D721Med (cell line): ENCODE data around the gene TTC24.

Experiments used
- DNase-seq: peaks from one replicate; pipeline ENCODE4 v3.0.0; 2011; ENCODE audit warnings: low spot score; ENCODE audit not compliant: insufficient read length
- FAIRE-seq: peaks from 2 replicates; lab custom pipeline; 2011; peaks lifted over from hg19 to GRCh38; lab: Jason Lieb, UNC
- CTCF ChIP-seq: IDR thresholded peaks from 2 replicates; pipeline ENCODE4 v1.5.1; 2012; ENCODE audit warnings: mild to moderate bottlenecking, control low read depth; ENCODE audit not compliant: insufficient read depth; ENCODE audit errors: missing control alignments

The TTC24 gene

DNA sequence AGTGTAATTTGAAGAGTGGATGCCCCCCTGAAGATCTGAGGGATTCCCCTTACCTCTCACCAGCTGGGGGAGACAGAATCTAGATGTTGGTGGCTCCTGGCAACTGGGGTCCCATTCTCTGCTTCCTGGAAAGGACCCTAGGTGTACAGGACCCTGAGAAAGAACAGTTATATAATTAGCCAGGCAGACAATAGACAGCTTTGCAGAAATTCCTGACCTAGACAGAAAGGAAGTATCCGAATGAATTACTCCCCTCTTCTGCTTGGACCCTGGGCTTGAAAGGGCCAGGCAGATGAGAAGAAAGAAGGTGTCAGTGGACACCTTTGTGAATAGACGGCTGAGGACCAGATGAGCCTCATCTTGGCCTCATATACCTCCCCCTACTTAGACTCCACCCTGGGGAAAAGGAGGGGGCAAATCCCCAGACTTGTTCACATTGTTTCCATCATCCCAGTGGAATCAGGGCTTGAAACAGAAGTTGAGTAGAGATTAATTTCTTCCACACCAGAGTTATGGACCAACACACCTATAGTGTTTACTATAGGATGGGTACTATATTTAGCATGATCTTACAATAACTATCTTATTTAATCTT lies 5.4 kb upstream of the TTC24 start:
- no peak for TF ChIP-seq CTCF
- FAIRE-seq (no peak), DNase-seq (no peak)

DNA sequence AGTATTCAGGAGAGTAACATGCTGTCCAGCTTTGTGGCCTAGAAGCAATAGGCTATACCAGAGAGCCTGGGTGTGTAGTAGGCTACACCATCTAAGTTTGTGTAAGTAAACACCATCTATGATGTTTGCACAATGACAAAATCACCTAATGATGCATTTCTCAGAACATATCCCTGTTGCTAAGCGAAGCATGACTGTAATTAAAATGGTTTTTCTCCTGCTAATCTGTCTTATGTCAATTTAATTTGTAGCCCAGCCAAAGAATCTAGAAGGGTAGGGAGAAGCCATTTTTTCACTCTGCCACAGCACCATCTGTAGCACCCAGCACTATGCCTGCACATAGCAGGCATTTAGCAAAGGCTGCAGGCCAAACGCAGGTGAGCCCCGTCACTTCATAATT lies 2.0 kb upstream of the TTC24 start:
- DNase-seq (no peak), FAIRE-seq (no peak)
- no peak for TF ChIP-seq CTCF

GRCh38 chr1:156578055-156578454 lies 1.5 kb upstream of the TTC24 start:
- FAIRE-seq, result no peak
- DNase-seq, result no peak
- no peak for TF ChIP-seq CTCF

GRCh38 chr1:156581661-156582387 lies 2.3 kb downstream of the TTC24 start:
- DNase-seq (no peak), FAIRE-seq (no peak)
- no peak for TF ChIP-seq CTCF

GRCh38 chr1:156582388-156583017 lies 3.0 kb downstream of the TTC24 start:
- TF ChIP-seq CTCF, result no peak
- DNase-seq (no peak), FAIRE-seq (no peak)

DNA sequence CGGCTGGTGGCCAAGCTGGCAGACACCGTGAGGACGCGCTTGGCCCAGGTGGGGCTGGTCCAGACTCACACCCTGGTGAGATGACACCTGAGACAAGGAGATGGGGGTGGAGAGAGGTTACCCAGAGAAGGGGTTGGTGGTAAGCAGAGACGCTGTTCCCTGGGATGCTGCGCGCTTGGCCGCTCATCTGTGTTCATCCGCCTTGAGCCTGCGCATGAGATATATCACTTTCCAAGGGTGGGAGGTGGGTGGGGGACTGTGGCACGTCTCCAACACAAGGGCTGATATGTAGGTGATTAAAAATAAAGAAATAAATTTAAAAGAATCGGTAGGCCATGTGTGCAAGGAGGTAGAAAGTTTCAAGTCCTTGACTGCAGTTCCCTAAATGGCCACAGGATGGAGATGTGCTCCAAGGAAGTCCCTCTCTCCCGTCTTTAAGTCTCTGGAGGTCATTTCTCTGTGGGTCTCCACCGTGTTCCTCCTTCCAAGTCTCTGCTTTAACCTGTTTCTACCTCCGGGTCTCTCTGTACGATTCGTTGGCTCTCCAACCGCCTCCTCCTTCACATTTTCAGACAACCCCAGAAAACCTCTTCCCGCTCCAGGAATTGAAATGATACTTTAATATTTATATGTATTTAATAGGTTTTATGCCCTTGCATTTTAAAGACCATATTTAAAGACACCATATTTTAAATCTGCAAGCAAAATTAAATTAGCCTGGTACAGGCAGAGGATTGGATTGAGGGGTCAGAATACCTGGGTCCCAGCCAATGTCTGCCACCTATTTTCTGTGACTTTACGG lies 4.5 kb downstream of the TTC24 start:
- FAIRE-seq (peak; percentile 94), DNase-seq (peak; percentile 94)
- peak; percentile 99 for TF ChIP-seq CTCF
